Spleen (tissue), 11 donors: ENCODE results near the gene UBN1. TPM values are rescaled to one million over a fixed set of nuclear protein-coding genes. Genes with fewer than 3 reads are reported as not detected.
"Not testable (repeated sequence)": the region's sequence is repeated elsewhere in the genome, so short reads cannot be mapped to it uniquely, and the experiment has no call there.

Source experiments
- DNase-seq: peaks from one replicate; pipeline ENCODE4 v3.0.0-alpha.2; 2020
- H3K27ac ChIP-seq, 8 donors: fragments of 200-600 bp; sonication (generic) in 7 of 8; 1 replicate in 4 of 8; 2 replicates in 4 of 8; pipeline versions ENCODE4 v1.5.0 to v1.8.0; 2016 to 2021; ENCODE audit warnings: inconsistent platforms in 4 of 8, mild to moderate bottlenecking in 4 of 8, moderate library complexity in 1 of 8
- H3K27me3 ChIP-seq, 7 donors: fragments of 200-600 bp; sonication (generic) in 6 of 7; replicated peaks in 1 of 7; 1 replicate in 4 of 7; 2 replicates in 3 of 7; pipeline versions ENCODE4 v1.5.0 to v1.8.0; 2016 to 2021; ENCODE audit warnings: inconsistent platforms in 3 of 7, mild to moderate bottlenecking in 1 of 7
- H3K36me3 ChIP-seq, 6 donors: fragments of 200-600 bp; sonication (generic) in 5 of 6; 1 replicate in 4 of 6; 2 replicates in 2 of 6; pipeline versions ENCODE4 v1.5.0 to v1.8.0; 2016 to 2021; ENCODE audit warnings: inconsistent platforms in 2 of 6
- H3K4me1 ChIP-seq, 6 donors: fragments of 200-600 bp; sonication (generic) in 5 of 6; 1 replicate in 3 of 6; 2 replicates in 3 of 6; pipeline versions ENCODE4 v1.5.0 to v1.8.0; 2016 to 2021; ENCODE audit warnings: inconsistent platforms in 3 of 6
- H3K4me3 ChIP-seq, 8 donors: fragments of 200-600 bp; sonication (generic) in 7 of 8; 1 replicate in 4 of 8; 2 replicates in 4 of 8; pipeline versions ENCODE4 v1.5.0 to v1.8.0; 2016 to 2021; ENCODE audit warnings: inconsistent platforms in 4 of 8, mild to moderate bottlenecking in 4 of 8, moderate library complexity in 2 of 8
- H3K9me3 ChIP-seq, 8 donors: fragments of 200-600 bp; sonication (generic) in 7 of 8; 1 replicate in 4 of 8; 2 replicates in 4 of 8; pipeline versions ENCODE4 v1.5.0 to v1.8.0; 2016 to 2021; ENCODE audit warnings: inconsistent platforms in 4 of 8
- CTCF ChIP-seq, 11 experiments: fragments of 200-600 bp in 7 of 11; fragments of 450-650 bp in 4 of 11; sonication (generic) in 4 of 11; IDR thresholded peaks in 8 of 11; conservative IDR thresholded peaks in 3 of 11; 1 replicate in 7 of 11; 2 replicates in 4 of 11; pipeline versions ENCODE4 v1.4.0 to v1.8.0; 2016 to 2021; ENCODE audit warnings: antibody characterized with exemption in 11 of 11, inconsistent platforms in 4 of 11, mild to moderate bottlenecking in 1 of 11
- POLR2A ChIP-seq, 3 donors: fragments of 450-650 bp; IDR thresholded peaks; one replicate each; pipeline ENCODE4 v1.5.1; 2017; ENCODE audit warnings: antibody characterized with exemption in 3 of 3, mild to moderate bottlenecking in 1 of 3
- POLR2AphosphoS5 ChIP-seq, 3 donors: sonication (generic); formaldehyde crosslinking; IDR thresholded peaks; one replicate each; pipeline ENCODE4 v1.5.1; 2017; ENCODE audit warnings: antibody characterized with exemption in 3 of 3
- WGBS, 5 donors: extraction: QIAGEN DNeasy Blood & Tissue Kit in 3 of 5; methylation state at CpG; one replicate each; pipeline versions ENCODE4 v1.1.5 to v1.1.7; 2013 to 2018; 5-methylcytosine and 5-hydroxymethylcytosine counted together
- intact Hi-C: fragments of 100-400 bp; cut with DNase I; formaldehyde crosslinking; loops from one replicate; pipeline ENCODE4 v1.15.0; 2023; ENCODE audit warnings: low total_unique reads
- polyA plus RNA-seq, 3 donors: library from polyadenylated mRNA; stranded (reverse); fragments of 200-250 nt; gene quantifications; one replicate each; pipeline ENCODE4 v1.2.1, GENCODE V29; 2013
- total RNA-seq, 7 donors: library from RNA; depleted of rRNA in 3 of 7; stranded (reverse); fragments of >200 nt in 3 of 7; fragmentation: NEBNext Ultra II Directional in 4 of 7; extraction: Animal tissue kit (Norgen Biotek cat#: 25700) in 4 of 7; gene quantifications; one replicate each; pipeline versions ENCODE4 v1.1.0 to v1.2.1, GENCODE V29; 2016 to 2021
- donor health status: healthy with polysubstance abuse.
- donor health status: DM: no; HTN: no; CAD: no; lungs with moderate emphysema.
- donor health status: DM: no; HTN: no; CAD: no.
- donor health status: Bipolar disorder and iron deficiency.
- donor health status: healthy.
- donor health status: DM: no; HTN: no; CAD: no.
- donor health status: DM: yes; HTN: yes; CAD: no.

The UBN1 gene
- total and polyA plus RNA-seq, 10 donors = 4.8 to 69.4 (median 52.2) TPM

- Histone ChIP-seq H3K9me3 (peaks cover 0 to 30% (median 27%) of the 10 kb centered on the region in 8 donors), H3K36me3 (no peaks in the 10 kb centered on the region), H3K27ac (no peak overlapping the region), H3K27me3 (peaks cover 0 to 14% (median 0%) of the 10 kb centered on the region in 7 donors), H3K4me3 (no peak overlapping the region), H3K4me1 (no peaks in the 10 kb centered on the region)
- intact Hi-C loops = no loop called here
- WGBS, 5 donors = 84 to 93% (median 89%) methylated on average over 5 of the region's 5 CpGs
- no peak for DNase-seq
- TF ChIP-seq POLR2A (IDR thresholded peaks at IDR 0.05) (no peak), CTCF (IDR thresholded peaks at IDR 0.05 in 8 of 11, conservative IDR thresholded peaks at IDR 0.05 in 3 of 11) (no peak), POLR2AphosphoS5 (IDR thresholded peaks at IDR 0.05) (no peak)
These were observed 78.5 kb downstream of the UBN1 start for GRCh38 chr16:4925791-4926190.

- H3K27ac ChIP-seq = no peak overlapping the region
- TF ChIP-seq POLR2AphosphoS5 (IDR thresholded peaks at IDR 0.05) = no peak
- TF ChIP-seq CTCF (IDR thresholded peaks at IDR 0.05 in 8 of 11, conservative IDR thresholded peaks at IDR 0.05 in 3 of 11) = no peak
- TF ChIP-seq POLR2A (IDR thresholded peaks at IDR 0.05) = no peak
- intact Hi-C loops = no loop called here
These were observed 79.6 kb downstream of the UBN1 start for GRCh38 chr16:4926928-4927327.

GRCh38 chr16:4927661-4928060 is 80.4 kb downstream of the UBN1 start:
- DNase-seq = no peak
- 52 to 96% (median 68%) methylated on average over 2 of the region's 2 CpGs for WGBS, 5 donors
- H3K4me3 ChIP-seq = no peak overlapping the region
- no peaks in the 10 kb centered on the region for H3K36me3 ChIP-seq
- intact Hi-C loops = no loop called here
- no peak overlapping the region for H3K27ac ChIP-seq
- TF ChIP-seq CTCF (IDR thresholded peaks at IDR 0.05 in 8 of 11, conservative IDR thresholded peaks at IDR 0.05 in 3 of 11) (no peak), POLR2AphosphoS5 (IDR thresholded peaks at IDR 0.05) (no peak), POLR2A (IDR thresholded peaks at IDR 0.05) (no peak)
- no peaks in the 10 kb centered on the region for H3K4me1 ChIP-seq
- peaks cover 0 to 14% (median 0%) of the 10 kb centered on the region in 7 donors for H3K27me3 ChIP-seq
- peaks cover 0 to 30% (median 27%) of the 10 kb centered on the region in 8 donors for H3K9me3 ChIP-seq

More at GRCh38 chr16:4926928-4927327, 79.6 kb downstream of the UBN1 start:
- Histone ChIP-seq H3K9me3 (peaks cover 0 to 30% (median 27%) of the 10 kb centered on the region in 8 donors), H3K27me3 (peaks cover 0 to 14% (median 0%) of the 10 kb centered on the region in 7 donors), H3K36me3 (no peaks in the 10 kb centered on the region), H3K4me3 (no peak overlapping the region), H3K4me1 (no peaks in the 10 kb centered on the region)
- DNase-seq = no peak
- WGBS, 5 donors = 94 to 100% (median 95%) methylated on average over 2 of the region's 2 CpGs

- Histone ChIP-seq H3K4me3 (no peak overlapping the region), H3K27ac (no peak overlapping the region), H3K36me3 (no peaks in the 10 kb centered on the region), H3K4me1 (no peaks in the 10 kb centered on the region), H3K27me3 (peaks cover 0 to 12% (median 0%) of the 10 kb centered on the region in 7 donors), H3K9me3 (peaks cover 0 to 30% (median 27%) of the 10 kb centered on the region in 8 donors)
- DNase-seq = no peak
- TF ChIP-seq CTCF (IDR thresholded peaks at IDR 0.05 in 8 of 11, conservative IDR thresholded peaks at IDR 0.05 in 3 of 11) (no peak), POLR2A (IDR thresholded peaks at IDR 0.05) (no peak), POLR2AphosphoS5 (IDR thresholded peaks at IDR 0.05) (no peak)
- 87 to 94% (median 88%) methylated on average over 6 of the region's 6 CpGs for WGBS, 5 donors
- intact Hi-C loops = no loop called here
These were observed 80.9 kb downstream of the UBN1 start for GRCh38 chr16:4928227-4928626.

GRCh38 chr16:4929619-4930018 is 82.3 kb downstream of the UBN1 start:
- 91 to 98% (median 96%) methylated on average over 4 of the region's 4 CpGs for WGBS, 5 donors
- intact Hi-C loops, H3K36me3 ChIP-seq, DNase-seq, H3K4me3 ChIP-seq, H3K27ac ChIP-seq, H3K4me1 ChIP-seq: not testable (repeated sequence)
- peaks cover 0 to 19% (median 2%) of the 10 kb centered on the region in 7 donors for H3K27me3 ChIP-seq
- peaks cover 0 to 30% (median 27%) of the 10 kb centered on the region in 8 donors for H3K9me3 ChIP-seq
